DMS53 treated with DMSO at 0.1 percent for 48 hours (cell line): ENCODE results near the gene SAC3D1.
"Not testable (repeated sequence)": the region's sequence is repeated elsewhere in the genome, so short reads cannot be mapped to it uniquely, and the experiment has no call there.

Experiments used
- DNase-seq: peaks from one replicate; lab custom pipeline; 2025; ENCODE audit not compliant: unreplicated experiment; lab: John Stamatoyannopoulos, UW

The SAC3D1 gene

GRCh38 chr11:65040847-65041622, at the start of gene SAC3D1:
Gene SAC3D1 (plus strand): TSS chr11:65041210. CDS start chr11:65041293, 83 bp downstream.
- DNase-seq, result peak; percentile 92

- no peak for DNase-seq
Measured at GRCh38 chr11:64994318-64994717, 46.7 kb upstream of the SAC3D1 start.

GRCh38 chr11:64996327-64996709, 44.7 kb upstream of the SAC3D1 start:
- no peak for DNase-seq

- DNase-seq, result peak; percentile 78
Measured at GRCh38 chr11:64996710-64997380, 44.2 kb upstream of the SAC3D1 start, which contains the start of gene BATF2. Gene BATF2 (minus strand): TSS chr11:64996971. CDS start chr11:64996914, 57 bp downstream.

GRCh38 chr11:64998141-64998540, 42.9 kb upstream of the SAC3D1 start:
- peak; percentile 5 for DNase-seq

- peak; percentile 35 for DNase-seq
Measured at GRCh38 chr11:64998690-64999431, 42.1 kb upstream of the SAC3D1 start.

- DNase-seq, result no peak
Measured at GRCh38 chr11:64999478-64999877, 41.5 kb upstream of the SAC3D1 start.

- DNase-seq, result no peak
Measured at GRCh38 chr11:65002706-65003105, 38.3 kb upstream of the SAC3D1 start.

- DNase-seq, result no peak
Measured at GRCh38 chr11:65003282-65003681, 37.7 kb upstream of the SAC3D1 start.

GRCh38 chr11:65003968-65004367, 37.0 kb upstream of the SAC3D1 start:
- not testable (repeated sequence) for DNase-seq

GRCh38 chr11:65008016-65008415, 33.0 kb upstream of the SAC3D1 start:
- DNase-seq, result no peak

- DNase-seq, result no peak
Measured at GRCh38 chr11:65008873-65009272, 32.1 kb upstream of the SAC3D1 start.

GRCh38 chr11:65013130-65013887, 27.7 kb upstream of the SAC3D1 start:
- DNase-seq, result peak; percentile 85

- DNase-seq, result peak; percentile 64
Measured at GRCh38 chr11:65013888-65014725, 26.9 kb upstream of the SAC3D1 start, which contains the start of gene ARL2. Gene ARL2 (plus strand): TSS chr11:65014160. CDS start chr11:65014208, 48 bp downstream.

- no peak for DNase-seq
Measured at GRCh38 chr11:65014726-65015227, 26.2 kb upstream of the SAC3D1 start.

GRCh38 chr11:65016705-65017104, 24.3 kb upstream of the SAC3D1 start:
- no peak for DNase-seq

- DNase-seq, result no peak
Measured at GRCh38 chr11:65017937-65018336, 23.1 kb upstream of the SAC3D1 start.

GRCh38 chr11:65019824-65020223, 21.2 kb upstream of the SAC3D1 start:
- DNase-seq, result no peak

GRCh38 chr11:65021003-65021402, 20.0 kb upstream of the SAC3D1 start:
- no peak for DNase-seq

- DNase-seq, result no peak
Measured at GRCh38 chr11:65021509-65021908, 19.5 kb upstream of the SAC3D1 start.
